Stimulated activated CD8-positive, alpha-beta memory T cell treated with anti-CD3 and anti-CD28 coated beads, Interleukin-12 subunit alpha, Interleukin-12 subunit beta, amount 100 ng/mL, for 4 hours (primary cell): ENCODE measurements around the gene FAM83E.
"Not testable (repeated sequence)": the region's sequence is repeated elsewhere in the genome, so short reads cannot be mapped to it uniquely, and the experiment has no call there.

Source experiments
- DNase-seq: peaks from one replicate; pipeline ENCODE4 v3.0.0-alpha.2; 2020; ENCODE audit warnings: low read depth

Gene FAM83E

GRCh38 chr19:48611872-48612271, 3.0 kb downstream of the FAM83E start:
- DNase-seq, result no peak

GRCh38 chr19:48609571-48610108, 5.2 kb downstream of the FAM83E start:
- no peak for DNase-seq

GRCh38 chr19:48608798-48609263, 6.0 kb downstream of the FAM83E start:
- DNase-seq, result no peak

GRCh38 chr19:48607359-48607755, 7.5 kb downstream of the FAM83E start:
- no peak for DNase-seq

- no peak for DNase-seq
Observed at GRCh38 chr19:48606463-48607358, 8.2 kb downstream of the FAM83E start, which contains the start of gene SPACA4. TSS of gene SPACA4 (plus strand) at chr19:48606742. CDS start at chr19:48606979, 237 bp downstream.

- DNase-seq, result no peak
Observed at GRCh38 chr19:48603850-48604249, 11.0 kb downstream of the FAM83E start.

- no peak for DNase-seq
Observed at GRCh38 chr19:48603449-48603848, 11.4 kb downstream of the FAM83E start.

GRCh38 chr19:48603001-48603400, 11.9 kb downstream of the FAM83E start:
- DNase-seq, result no peak

- no peak for DNase-seq
Observed at GRCh38 chr19:48600679-48601417, 14.0 kb downstream of the FAM83E start.

GRCh38 chr19:48598996-48599700, 15.7 kb downstream of the FAM83E start:
- DNase-seq, result no peak

GRCh38 chr19:48596679-48597465, 18.0 kb downstream of the FAM83E start:
- DNase-seq, result no peak

- DNase-seq, result no peak
Observed at GRCh38 chr19:48596237-48596636, 18.6 kb downstream of the FAM83E start.

- DNase-seq, result no peak
Observed at GRCh38 chr19:48595833-48596232, 19.0 kb downstream of the FAM83E start.

- no peak for DNase-seq
Observed at GRCh38 chr19:48595171-48595570, 19.7 kb downstream of the FAM83E start.

GRCh38 chr19:48591021-48591420, 23.9 kb downstream of the FAM83E start:
- DNase-seq, result no peak

- peak; percentile 64 for DNase-seq
Observed at GRCh38 chr19:48588670-48589401, 26.0 kb downstream of the FAM83E start.

GRCh38 chr19:48587387-48587786, 27.5 kb downstream of the FAM83E start:
- DNase-seq, result no peak

GRCh38 chr19:48582168-48582567, 32.7 kb downstream of the FAM83E start:
- DNase-seq, result no peak

GRCh38 chr19:48578891-48579290, 36.0 kb downstream of the FAM83E start:
- DNase-seq, result no peak

GRCh38 chr19:48577908-48578307, 37.0 kb downstream of the FAM83E start:
- not testable (repeated sequence) for DNase-seq
